GM19025 (cell line): ENCODE data around the gene PDZRN3.

ENCODE experiments used
- ATAC-seq: cut with Tn5 transposase; IDR thresholded peaks from one replicate; pipeline ENCODE4 v1.9.1; 2021; ENCODE audit warnings: mild to moderate bottlenecking, low read depth, moderate library complexity; ENCODE audit not compliant: unreplicated experiment

The PDZRN3 gene

GRCh38 chr3:73624017-73624820, 522 bp downstream of the PDZRN3 start:
- no peak for ATAC-seq

GRCh38 chr3:73623346-73623745, 1.4 kb downstream of the PDZRN3 start:
- ATAC-seq, result no peak

GRCh38 chr3:73622091-73622805, 2.5 kb downstream of the PDZRN3 start:
- ATAC-seq, result no peak

- no peak for ATAC-seq
These were observed 3.4 kb downstream of the PDZRN3 start for GRCh38 chr3:73621388-73621787.

- no peak for ATAC-seq
These were observed 6.3 kb downstream of the PDZRN3 start for GRCh38 chr3:73618461-73618860.

GRCh38 chr3:73616056-73616455, 8.7 kb downstream of the PDZRN3 start:
- no peak for ATAC-seq

- ATAC-seq, result no peak
These were observed 10.3 kb downstream of the PDZRN3 start for GRCh38 chr3:73614419-73614818.

GRCh38 chr3:73611176-73611575, 13.6 kb downstream of the PDZRN3 start:
- no peak for ATAC-seq

GRCh38 chr3:73610493-73610892, 14.2 kb downstream of the PDZRN3 start:
- no peak for ATAC-seq

- no peak for ATAC-seq
These were observed 15.1 kb downstream of the PDZRN3 start for GRCh38 chr3:73609655-73610054.

GRCh38 chr3:73609315-73609641, 15.5 kb downstream of the PDZRN3 start:
- no peak for ATAC-seq

- ATAC-seq, result no peak
These were observed 16.1 kb downstream of the PDZRN3 start for GRCh38 chr3:73608456-73609314.

- ATAC-seq, result no peak
These were observed 18.9 kb downstream of the PDZRN3 start for GRCh38 chr3:73605861-73606260.

GRCh38 chr3:73605412-73605811, 19.3 kb downstream of the PDZRN3 start:
- no peak for ATAC-seq

- ATAC-seq, result no peak
These were observed 20.3 kb downstream of the PDZRN3 start for GRCh38 chr3:73604451-73604850.

GRCh38 chr3:73603762-73604171, 21.0 kb downstream of the PDZRN3 start:
- ATAC-seq, result no peak

GRCh38 chr3:73602170-73602569, 22.6 kb downstream of the PDZRN3 start:
- ATAC-seq, result no peak

GRCh38 chr3:73601481-73601880, 23.3 kb downstream of the PDZRN3 start:
- no peak for ATAC-seq

GRCh38 chr3:73601011-73601410, 23.7 kb downstream of the PDZRN3 start:
- ATAC-seq, result no peak

GRCh38 chr3:73600293-73600938, 24.3 kb downstream of the PDZRN3 start:
- ATAC-seq, result no peak

GRCh38 chr3:73599605-73600004, 25.1 kb downstream of the PDZRN3 start:
- no peak for ATAC-seq
